ENCODE results near the gene SSC4D.

The SSC4D gene

GRCh38 chr7:76340617-76341131 is 68.8 kb downstream of the SSC4D start:
- peak overlapping the region; percentile 29; the same call in 1 of the 2 replicates for H3K27ac ChIP-seq

More at GRCh38 chr7:76340617-76341131, 68.8 kb downstream of the SSC4D start:
- no peak for TF ChIP-seq CTCF (conservative IDR thresholded peaks at IDR 0.05)
- no peak for TF ChIP-seq ZFX (IDR thresholded peaks at IDR 0.05)
